Thymus (tissue), 11 donors: Measurements from ENCODE around the gene MRTFA. TPM values are rescaled to one million over a fixed set of nuclear protein-coding genes. Genes with fewer than 3 reads are reported as not detected.
"Not testable (repeated sequence)": the region's sequence is repeated elsewhere in the genome, so short reads cannot be mapped to it uniquely, and the experiment has no call there.

ENCODE experiments used
- DNase-seq, 9 donors: peaks; one replicate each; pipeline ENCODE4 v3.0.0-alpha.2; 2013; ENCODE audit warnings: low spot score in 9 of 9, low read depth in 6 of 9, missing footprints in 1 of 9
- H3K27ac ChIP-seq, 2 donors: one replicate each; pipeline ENCODE4 v1.5.1; 2013; ENCODE audit warnings: control low read depth in 1 of 2, low read depth in 1 of 2, low read length in 1 of 2, mild to moderate bottlenecking in 1 of 2, moderate library complexity in 1 of 2
- H3K27me3 ChIP-seq, 2 donors: one replicate each; pipeline ENCODE4 v1.5.1; 2013; ENCODE audit warnings: low read length in 1 of 2; ENCODE audit not compliant: control insufficient read depth in 2 of 2, insufficient read depth in 1 of 2
- H3K36me3 ChIP-seq, 2 donors: one replicate each; pipeline ENCODE4 v1.5.1; 2013; ENCODE audit warnings: low read length in 1 of 2, mild to moderate bottlenecking in 1 of 2, moderate library complexity in 1 of 2; ENCODE audit not compliant: control insufficient read depth in 2 of 2, insufficient read depth in 2 of 2
- H3K4me1 ChIP-seq, 2 donors: one replicate each; pipeline ENCODE4 v1.5.1; 2013; ENCODE audit warnings: low read length in 2 of 2; ENCODE audit not compliant: control insufficient read depth in 2 of 2, insufficient read depth in 2 of 2
- H3K4me3 ChIP-seq, 2 donors: one replicate each; pipeline ENCODE4 v1.5.1; 2013; ENCODE audit warnings: low read length in 2 of 2, control low read depth in 1 of 2, mild to moderate bottlenecking in 1 of 2
- H3K9me3 ChIP-seq, 2 donors: one replicate each; pipeline ENCODE4 v1.5.1; 2013; ENCODE audit warnings: low read length in 1 of 2, mild to moderate bottlenecking in 1 of 2; ENCODE audit not compliant: control insufficient read depth in 2 of 2, insufficient read depth in 1 of 2
- WGBS: extraction: QIAGEN DNeasy Blood & Tissue Kit; methylation state at CpG from one replicate; pipeline ENCODE4 v1.1.7; 2013; 5-methylcytosine and 5-hydroxymethylcytosine counted together
- polyA plus RNA-seq: library from polyadenylated mRNA; stranded (reverse); fragments of 200-250 nt; gene quantifications from one replicate; pipeline ENCODE4 v1.2.3, GENCODE V29; 2013
- total RNA-seq: library from RNA; stranded (reverse); fragments of 120-200 nt; gene quantifications from one replicate; pipeline ENCODE4 v1.2.4, GENCODE V29; 2013
- donor health status: healthy.

The MRTFA gene
- total and polyA plus RNA-seq, 2 donors = 16.8 to 37.0 TPM

- Histone ChIP-seq H3K9me3 (peaks cover 0 to 3% of the 10 kb centered on the region in 2 donors), H3K27ac (no peak overlapping the region), H3K36me3 (peaks cover 6 to 17% of the 10 kb centered on the region in 2 donors), H3K4me3 (no peak overlapping the region), H3K27me3 (no peaks in the 10 kb centered on the region), H3K4me1 (no peaks in the 10 kb centered on the region)
- no peak for DNase-seq
- WGBS = 97% methylated on average over 4 of the region's 4 CpGs
Measured at GRCh38 chr22:40547729-40548143, 88.8 kb downstream of the MRTFA start.

GRCh38 chr22:40544758-40545157, 91.8 kb downstream of the MRTFA start:
- no peaks in the 10 kb centered on the region for H3K4me1 ChIP-seq
- DNase-seq = no peak
- no peaks in the 10 kb centered on the region for H3K27me3 ChIP-seq
- WGBS = 98% methylated on average over 2 of the region's 2 CpGs
- H3K36me3 ChIP-seq = peaks cover 0 to 11% of the 10 kb centered on the region in 2 donors
- H3K9me3 ChIP-seq = no peaks in the 10 kb centered on the region
- H3K4me3 ChIP-seq = no peak overlapping the region
- no peak overlapping the region for H3K27ac ChIP-seq

GRCh38 chr22:40542821-40543540, 93.5 kb downstream of the MRTFA start:
- Histone ChIP-seq H3K4me1 (no peaks in the 10 kb centered on the region), H3K36me3 (peaks cover 0 to 7% of the 10 kb centered on the region in 2 donors), H3K27me3 (no peaks in the 10 kb centered on the region), H3K4me3 (no peak overlapping the region), H3K9me3 (no peaks in the 10 kb centered on the region), H3K27ac (no peak overlapping the region)
- no peak for DNase-seq
- 96% methylated on average over 2 of the region's 2 CpGs for WGBS

- no peak overlapping the region for H3K4me3 ChIP-seq
- no peaks in the 10 kb centered on the region for H3K27me3 ChIP-seq
- WGBS = 87% methylated on average over 2 of the region's 2 CpGs
- DNase-seq = no peak
- H3K36me3 ChIP-seq = peaks cover 0 to 4% of the 10 kb centered on the region in 2 donors
- no peak overlapping the region for H3K27ac ChIP-seq
- no peaks in the 10 kb centered on the region for H3K4me1 ChIP-seq
- H3K9me3 ChIP-seq = no peaks in the 10 kb centered on the region
Measured at GRCh38 chr22:40541300-40541699, 95.2 kb downstream of the MRTFA start.

GRCh38 chr22:40540265-40540664, 96.3 kb downstream of the MRTFA start:
- no peak for DNase-seq
- no peaks in the 10 kb centered on the region for H3K36me3 ChIP-seq
- H3K27me3 ChIP-seq = no peaks in the 10 kb centered on the region
- H3K9me3 ChIP-seq = no peaks in the 10 kb centered on the region
- 98% methylated on average over 5 of the region's 5 CpGs for WGBS
- H3K4me3 ChIP-seq = no peak overlapping the region
- H3K4me1 ChIP-seq = peaks cover 0 to 5% of the 10 kb centered on the region in 2 donors
- no peak overlapping the region for H3K27ac ChIP-seq

- H3K4me3 ChIP-seq, DNase-seq, H3K27ac ChIP-seq, H3K27me3 ChIP-seq, H3K36me3 ChIP-seq, H3K9me3 ChIP-seq: not testable (repeated sequence)
- WGBS = 98% methylated on average over 22 of the region's 28 CpGs
- H3K4me1 ChIP-seq = peaks cover 10 to 20% of the 10 kb centered on the region in 2 donors
Measured at GRCh38 chr22:40536149-40536548, 100.4 kb downstream of the MRTFA start.

GRCh38 chr22:40535642-40536041, 100.9 kb downstream of the MRTFA start:
- Histone ChIP-seq H3K4me3 (no peak overlapping the region), H3K4me1 (peaks cover 12 to 23% of the 10 kb centered on the region in 2 donors), H3K27ac (peak overlapping the region; percentile 18 to 38), H3K36me3 (peaks cover 0 to 2% of the 10 kb centered on the region in 2 donors), H3K27me3 (no peaks in the 10 kb centered on the region), H3K9me3 (no peaks in the 10 kb centered on the region)
- no peak for DNase-seq
- WGBS = 98% methylated on average over 2 of the region's 2 CpGs

GRCh38 chr22:40535189-40535512, 101.4 kb downstream of the MRTFA start:
- Histone ChIP-seq H3K27ac (peak overlapping the region; percentile 52 to 80), H3K4me1 (peaks cover 12 to 23% of the 10 kb centered on the region in 2 donors), H3K36me3 (peaks cover 0 to 2% of the 10 kb centered on the region in 2 donors), H3K4me3 (no peak overlapping the region), H3K27me3 (no peaks in the 10 kb centered on the region), H3K9me3 (no peaks in the 10 kb centered on the region)
- 54% methylated on average over 2 of the region's 2 CpGs for WGBS
- DNase-seq = no peak

- Histone ChIP-seq H3K27me3 (no peaks in the 10 kb centered on the region), H3K4me1 (peaks cover 12 to 26% of the 10 kb centered on the region in 2 donors), H3K36me3 (peaks cover 0 to 2% of the 10 kb centered on the region in 2 donors), H3K4me3 (no peak overlapping the region), H3K9me3 (no peaks in the 10 kb centered on the region), H3K27ac (peak overlapping the region; percentile 80)
- WGBS = 46% methylated on average over 6 of the region's 6 CpGs
- DNase-seq = peak in 1 of 9 donors; percentile 24
Measured at GRCh38 chr22:40534379-40535188, 101.9 kb downstream of the MRTFA start.
